Panc1 (cell line): ENCODE results near the gene PXDN. TPM values are rescaled to one million over a fixed set of nuclear protein-coding genes. Genes with fewer than 3 reads are reported as not detected.

Source experiments
- ATAC-seq: fragments of 200-7000 bp; cut with Tn5 transposase; 2 replicates; pipeline ENCODE4 v1.9.1; 2020; ENCODE audit warnings: mild to moderate bottlenecking, moderate library complexity
- BruUV-seq: library from RNA; stranded (reverse); fragments of 400-500 nt; replicated peaks from 2 replicates; lab custom pipeline; 2021; lab: Mats Ljungman, UMichigan
- CTCF ChIA-PET: fragments of 300-600 bp; sonication (Branson Sonifier 250); formaldehyde crosslinking; loops from one replicate; lab custom pipeline; 2022; ENCODE audit warnings: antibody characterized with exemption; lab: Charles Lee
- POLR2A ChIA-PET: fragments of 300-600 bp; sonication (Branson Sonifier 250); formaldehyde crosslinking; loops from one replicate; lab custom pipeline; 2022; ENCODE audit warnings: antibody characterized with exemption; lab: Charles Lee
- DNase-seq: peaks from one replicate; pipeline ENCODE4 v3.0.0-alpha.2; 2010; ENCODE audit warnings: low read depth, low spot score
- H3K27ac ChIP-seq: 2 replicates; pipeline ENCODE4 v1.5.1; 2011; ENCODE audit warnings: mild to moderate bottlenecking, low read length, inconsistent platforms
- H3K27me3 ChIP-seq: fragments of 200-500 bp; sonication (Bioruptor generic); 2 replicates; pipeline ENCODE4 v1.6.0; 2014; ENCODE audit warnings: low read length, inconsistent platforms; ENCODE audit not compliant: control insufficient read depth, insufficient read depth
- H3K36me3 ChIP-seq: fragments of 200-500 bp; sonication (Bioruptor generic); 2 replicates; pipeline ENCODE4 v1.5.1; 2014; ENCODE audit warnings: inconsistent platforms, mild to moderate bottlenecking, low read length, moderate library complexity; ENCODE audit not compliant: control insufficient read depth, insufficient read depth
- H3K4me1 ChIP-seq: 2 replicates; pipeline ENCODE4 v1.5.1; 2011; ENCODE audit warnings: inconsistent platforms, mild to moderate bottlenecking, low read length, moderate library complexity; ENCODE audit not compliant: control insufficient read depth, insufficient read depth
- H3K4me3 ChIP-seq, 2 experiments: 2 replicates each; pipeline ENCODE4 v1.5.1; 2011 to 2012; ENCODE audit warnings: low read depth in 2 of 2, low read length in 2 of 2, mild to moderate bottlenecking in 2 of 2, inconsistent platforms in 1 of 2, moderate library complexity in 1 of 2
- H3K9me3 ChIP-seq: fragments of 200-500 bp; sonication (Bioruptor generic); 2 replicates; pipeline ENCODE4 v1.5.1; 2014; ENCODE audit warnings: low read depth, mild to moderate bottlenecking, inconsistent platforms, low read length, moderate library complexity; ENCODE audit not compliant: control insufficient read depth, insufficient read depth
- CTCF ChIP-seq: fragments of 450-650 bp; IDR thresholded peaks from 2 replicates; pipeline ENCODE4 v1.5.1; 2017; ENCODE audit warnings: mild to moderate bottlenecking
- POLR2AphosphoS5 ChIP-seq: IDR thresholded peaks from 2 replicates; pipeline ENCODE4 v1.6.1; 2012; ENCODE audit warnings: mild to moderate bottlenecking, low read depth, low read length, moderate library complexity
- REST ChIP-seq, 2 experiments: IDR thresholded peaks; 2 replicates each; pipeline ENCODE4 v1.6.1; 2011 to 2012; ENCODE audit warnings: low read depth in 2 of 2, control low read depth in 1 of 2, low read length in 1 of 2, mild to moderate bottlenecking in 1 of 2, moderate library complexity in 1 of 2; ENCODE audit not compliant: insufficient read depth in 1 of 2
- SIN3A ChIP-seq: IDR thresholded peaks from 2 replicates; pipeline ENCODE4 v1.6.1; 2012; ENCODE audit warnings: low read depth, mild to moderate bottlenecking, low read length, moderate library complexity, borderline replicate concordance; ENCODE audit not compliant: insufficient read depth
- TCF7L2 ChIP-seq: IDR thresholded peaks from 2 replicates; pipeline ENCODE4 v1.6.1; 2011; ENCODE audit warnings: mild to moderate bottlenecking, low read depth, low read length, inconsistent platforms
- in situ Hi-C: cut with HindIII; loops from 2 replicates; pipeline ENCODE4 v1.10.0; 2016; ENCODE audit warnings: low sequenced_read_pairs, low pct_unique_long_range_greater_than_20kb
- intact Hi-C: fragments of 100-400 bp; cut with micrococcal nuclease; formaldehyde crosslinking; loops from one replicate; pipeline ENCODE4 v1.10.0; 2022; ENCODE audit not compliant: unreplicated experiment
- total RNA-seq: library from RNA; stranded (reverse); gene quantifications from one replicate; pipeline ENCODE4 v1.2.1, GENCODE V29; 2021; ENCODE audit not compliant: unreplicated experiment

PXDN gene
- total RNA-seq, 1 experiment from 2014 or later: 2.5 TPM

DNA sequence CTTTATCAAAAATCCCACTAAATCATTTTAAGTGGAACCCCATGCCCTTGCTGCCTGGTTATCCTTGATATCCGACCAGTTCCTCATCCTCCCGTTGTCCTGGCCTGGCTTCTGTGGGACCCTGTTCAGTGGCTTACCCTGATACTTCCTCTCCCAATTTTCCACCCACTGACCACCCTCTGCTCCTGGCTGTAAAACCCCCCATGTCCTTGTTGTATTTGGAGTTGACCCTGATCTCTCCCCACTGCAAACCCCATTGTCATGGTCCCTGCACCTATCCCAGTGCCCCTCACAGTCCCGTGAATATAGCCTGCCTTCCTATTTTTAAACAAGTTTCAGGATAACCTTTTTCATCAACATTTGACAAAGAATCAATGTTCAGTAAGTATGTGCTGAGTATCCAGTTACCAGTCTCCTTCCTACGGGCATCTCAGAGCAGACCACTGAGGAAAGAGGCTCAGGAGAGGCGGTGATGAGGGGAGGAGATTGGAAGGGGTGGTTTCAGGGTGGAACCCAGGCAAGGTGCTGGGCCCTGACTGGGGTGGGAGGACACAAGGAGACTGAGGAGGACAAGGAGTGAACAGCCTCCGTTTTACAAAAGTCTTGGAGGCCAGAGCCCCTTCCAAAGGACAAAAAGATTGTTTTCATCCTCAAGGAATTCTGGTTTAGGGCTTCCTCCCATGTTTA, 131.8 kb downstream of the PXDN start:
- Histone ChIP-seq H3K9me3 (no peaks in the 10 kb centered on the region), H3K36me3 (no peaks in the 10 kb centered on the region), H3K4me3 (no peak overlapping the region), H3K27ac (peak overlapping the region; percentile 84; the same call in 1 of the 2 replicates), H3K27me3 (no peaks in the 10 kb centered on the region), H3K4me1 (peaks cover 7% of the 10 kb centered on the region; the same call in 1 of the 2 replicates)
- no peak for TF ChIP-seq POLR2AphosphoS5
- ATAC-seq (no peak), DNase-seq (no peak)
- intact Hi-C loops (no loop called here), in situ Hi-C loops (no loop called here)
- POLR2A ChIA-PET: no interaction called here
- CTCF ChIA-PET: no interaction called here
- BruUV-seq: no TSS peak

- BruUV-seq: no TSS peak
Measured at GRCh38 chr2:1611886-1612285, 132.4 kb downstream of the PXDN start.

More at GRCh38 chr2:1611886-1612285, 132.4 kb downstream of the PXDN start:
- ATAC-seq (no peak), DNase-seq (no peak)
- TF ChIP-seq SIN3A (no peak), REST (IDR thresholded peaks at IDR 0.05; ENCODE audit: insufficient read depth in 1 of 2, low read depth in 2 of 2, low read length in 1 of 2) (no peak), CTCF (no peak), POLR2AphosphoS5 (no peak), TCF7L2 (no peak)
- Histone ChIP-seq H3K4me3 (no peak overlapping the region), H3K27me3 (no peaks in the 10 kb centered on the region), H3K27ac (peak overlapping the region; percentile 84; the same call in 1 of the 2 replicates), H3K36me3 (no peaks in the 10 kb centered on the region), H3K9me3 (no peaks in the 10 kb centered on the region), H3K4me1 (peaks cover 7% of the 10 kb centered on the region; the same call in 1 of the 2 replicates)
- intact Hi-C loops (no loop called here), in situ Hi-C loops (no loop called here)
- ChIA-PET CTCF (no interaction called here), POLR2A (no interaction called here)
